ENCODE results near the gene OS9.

The OS9 gene

GRCh38 chr12:57756406-57757341 is 62.7 kb downstream of the OS9 start:
- Mint-ChIP-seq H3K27me3 (no peaks in the 10 kb centered on the region), H3K4me3 (peak overlapping the region; percentile 91), H3K27ac (peak overlapping the region; percentile 82), H3K4me1 (ENCODE audit: low read depth) (peaks cover 53% of the 10 kb centered on the region), H3K36me3 (peaks cover 1% of the 10 kb centered on the region), H3K9me3 (ENCODE audit: low read depth) (no peaks in the 10 kb centered on the region)

- H3K36me3 Mint-ChIP-seq, result no peaks in the 10 kb centered on the region
- H3K4me3 Mint-ChIP-seq, result no peak overlapping the region
- H3K9me3 Mint-ChIP-seq (ENCODE audit: low read depth), result no peaks in the 10 kb centered on the region
- peaks cover 45% of the 10 kb centered on the region for H3K4me1 Mint-ChIP-seq (ENCODE audit: low read depth)
- no peak overlapping the region for H3K27ac Mint-ChIP-seq
- H3K27me3 Mint-ChIP-seq, result no peaks in the 10 kb centered on the region
These were observed 63.8 kb downstream of the OS9 start for GRCh38 chr12:57757771-57758170.

- Mint-ChIP-seq H3K4me1 (ENCODE audit: low read depth) (peaks cover 40% of the 10 kb centered on the region), H3K4me3 (no peak overlapping the region), H3K27ac (no peak overlapping the region), H3K36me3 (peaks cover 3% of the 10 kb centered on the region), H3K9me3 (ENCODE audit: low read depth) (no peaks in the 10 kb centered on the region), H3K27me3 (no peaks in the 10 kb centered on the region)
These were observed 64.8 kb downstream of the OS9 start for GRCh38 chr12:57758552-57759359.

GRCh38 chr12:57759360-57759980 is 65.5 kb downstream of the OS9 start:
- Mint-ChIP-seq H3K27me3 (no peaks in the 10 kb centered on the region), H3K4me3 (no peak overlapping the region), H3K36me3 (peaks cover 6% of the 10 kb centered on the region), H3K27ac (no peak overlapping the region), H3K4me1 (ENCODE audit: low read depth) (peaks cover 39% of the 10 kb centered on the region), H3K9me3 (ENCODE audit: low read depth) (no peaks in the 10 kb centered on the region)

- peaks cover 6% of the 10 kb centered on the region for H3K36me3 Mint-ChIP-seq
- H3K27me3 Mint-ChIP-seq, result no peaks in the 10 kb centered on the region
- peaks cover 42% of the 10 kb centered on the region for H3K4me1 Mint-ChIP-seq (ENCODE audit: low read depth)
- H3K9me3 Mint-ChIP-seq (ENCODE audit: low read depth), result no peaks in the 10 kb centered on the region
- H3K27ac Mint-ChIP-seq, result no peak overlapping the region
- no peak overlapping the region for H3K4me3 Mint-ChIP-seq
These were observed 66.5 kb downstream of the OS9 start for GRCh38 chr12:57760347-57760982.

- H3K36me3 Mint-ChIP-seq, result peaks cover 6% of the 10 kb centered on the region
- peaks cover 43% of the 10 kb centered on the region for H3K4me1 Mint-ChIP-seq (ENCODE audit: low read depth)
- H3K27ac Mint-ChIP-seq, result no peak overlapping the region
- H3K9me3 Mint-ChIP-seq (ENCODE audit: low read depth), result no peaks in the 10 kb centered on the region
- H3K27me3 Mint-ChIP-seq, result no peaks in the 10 kb centered on the region
- no peak overlapping the region for H3K4me3 Mint-ChIP-seq
These were observed 67.6 kb downstream of the OS9 start for GRCh38 chr12:57761391-57761998.

- no peaks in the 10 kb centered on the region for H3K9me3 Mint-ChIP-seq (ENCODE audit: low read depth)
- no peaks in the 10 kb centered on the region for H3K27me3 Mint-ChIP-seq
- peak overlapping the region; percentile 91 for H3K4me3 Mint-ChIP-seq
- H3K36me3 Mint-ChIP-seq, result peaks cover 6% of the 10 kb centered on the region
- H3K27ac Mint-ChIP-seq, result no peak overlapping the region
- peaks cover 42% of the 10 kb centered on the region for H3K4me1 Mint-ChIP-seq (ENCODE audit: low read depth)
These were observed 68.5 kb downstream of the OS9 start for GRCh38 chr12:57762463-57762862.

GRCh38 chr12:57763881-57764661 is 70.1 kb downstream of the OS9 start:
- Mint-ChIP-seq H3K4me3 (peak overlapping the region; percentile 91), H3K9me3 (ENCODE audit: low read depth) (no peaks in the 10 kb centered on the region), H3K27me3 (no peaks in the 10 kb centered on the region), H3K27ac (peak overlapping the region; percentile 87), H3K4me1 (ENCODE audit: low read depth) (peaks cover 38% of the 10 kb centered on the region), H3K36me3 (peaks cover 6% of the 10 kb centered on the region)

GRCh38 chr12:57764662-57765002 is 70.7 kb downstream of the OS9 start:
- H3K4me3 Mint-ChIP-seq, result peak overlapping the region; percentile 91
- peak overlapping the region; percentile 87 for H3K27ac Mint-ChIP-seq
- H3K9me3 Mint-ChIP-seq (ENCODE audit: low read depth), result no peaks in the 10 kb centered on the region
- H3K27me3 Mint-ChIP-seq, result no peaks in the 10 kb centered on the region
- H3K36me3 Mint-ChIP-seq, result peaks cover 6% of the 10 kb centered on the region
- H3K4me1 Mint-ChIP-seq (ENCODE audit: low read depth), result peaks cover 33% of the 10 kb centered on the region

GRCh38 chr12:57765003-57765697 is 71.2 kb downstream of the OS9 start:
- H3K36me3 Mint-ChIP-seq, result peaks cover 10% of the 10 kb centered on the region
- H3K27me3 Mint-ChIP-seq, result no peaks in the 10 kb centered on the region
- H3K4me1 Mint-ChIP-seq (ENCODE audit: low read depth), result peaks cover 32% of the 10 kb centered on the region
- H3K27ac Mint-ChIP-seq, result peak overlapping the region; percentile 87
- H3K9me3 Mint-ChIP-seq (ENCODE audit: low read depth), result no peaks in the 10 kb centered on the region
- peak overlapping the region; percentile 91 for H3K4me3 Mint-ChIP-seq

- H3K27ac Mint-ChIP-seq, result peak overlapping the region; percentile 72
- peaks cover 13% of the 10 kb centered on the region for H3K36me3 Mint-ChIP-seq
- peak overlapping the region; percentile 91 for H3K4me3 Mint-ChIP-seq
- peaks cover 37% of the 10 kb centered on the region for H3K4me1 Mint-ChIP-seq (ENCODE audit: low read depth)
- no peaks in the 10 kb centered on the region for H3K27me3 Mint-ChIP-seq
- no peaks in the 10 kb centered on the region for H3K9me3 Mint-ChIP-seq (ENCODE audit: low read depth)
These were observed 71.9 kb downstream of the OS9 start for GRCh38 chr12:57765698-57766463.

GRCh38 chr12:57766464-57767304 is 72.8 kb downstream of the OS9 start, which contains the start of gene CYP27B1:
Gene CYP27B1 (minus strand): TSS chr12:57767078. CDS start chr12:57767041, 37 bp downstream.
- Mint-ChIP-seq H3K27ac (peak within 1 kb of the TSS; percentile 72), H3K4me1 (ENCODE audit: low read depth) (peaks cover 42% of the 10 kb centered on the region), H3K36me3 (peaks cover 13% of the 10 kb centered on the region), H3K4me3 (peak within 1 kb of the TSS; percentile 91), H3K27me3 (no peaks in the 10 kb centered on the region), H3K9me3 (ENCODE audit: low read depth) (no peaks in the 10 kb centered on the region)
